Measurements from ENCODE around the gene MAPK9.
A peak's percentile ranks its signal among the peaks of the same experiment; 100 is the strongest.

MAPK9 gene

DNA sequence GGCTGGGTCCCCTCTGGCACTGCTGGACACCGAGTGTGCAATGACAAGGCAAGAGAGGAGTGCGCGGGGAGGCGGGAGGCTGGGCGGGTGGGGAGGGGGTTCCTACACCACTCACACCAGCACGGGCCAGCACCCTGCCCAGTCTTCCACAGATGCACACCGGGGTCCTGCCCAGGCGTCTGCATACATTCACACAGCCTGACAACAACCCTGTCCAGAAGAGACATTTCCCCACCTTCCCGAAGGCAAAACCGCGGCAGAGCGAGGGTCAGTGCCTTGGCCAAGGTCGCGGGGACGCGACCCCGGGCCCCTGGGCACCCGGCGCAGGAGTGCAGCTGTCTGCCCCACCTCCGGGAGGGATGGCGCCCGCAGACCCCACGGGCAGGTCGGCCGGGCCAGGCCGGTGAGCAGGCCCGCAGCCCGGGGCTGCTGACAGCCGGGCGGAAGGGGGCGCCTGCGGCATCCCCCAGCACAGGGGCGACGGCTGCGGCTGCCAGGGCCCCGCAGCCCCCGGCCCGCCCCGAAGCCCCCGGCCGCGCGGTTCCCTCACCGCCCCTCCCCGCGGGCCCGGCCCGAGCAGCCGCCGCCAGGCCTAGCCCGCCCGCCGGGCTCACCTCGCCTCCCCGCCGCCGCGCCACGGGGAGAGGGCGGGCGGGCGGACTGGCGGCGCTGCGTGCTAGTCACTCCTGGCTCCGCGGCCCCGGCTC, 496 bp downstream of the MAPK9 start:
- peak; percentile 56 for DNase-seq

DNA sequence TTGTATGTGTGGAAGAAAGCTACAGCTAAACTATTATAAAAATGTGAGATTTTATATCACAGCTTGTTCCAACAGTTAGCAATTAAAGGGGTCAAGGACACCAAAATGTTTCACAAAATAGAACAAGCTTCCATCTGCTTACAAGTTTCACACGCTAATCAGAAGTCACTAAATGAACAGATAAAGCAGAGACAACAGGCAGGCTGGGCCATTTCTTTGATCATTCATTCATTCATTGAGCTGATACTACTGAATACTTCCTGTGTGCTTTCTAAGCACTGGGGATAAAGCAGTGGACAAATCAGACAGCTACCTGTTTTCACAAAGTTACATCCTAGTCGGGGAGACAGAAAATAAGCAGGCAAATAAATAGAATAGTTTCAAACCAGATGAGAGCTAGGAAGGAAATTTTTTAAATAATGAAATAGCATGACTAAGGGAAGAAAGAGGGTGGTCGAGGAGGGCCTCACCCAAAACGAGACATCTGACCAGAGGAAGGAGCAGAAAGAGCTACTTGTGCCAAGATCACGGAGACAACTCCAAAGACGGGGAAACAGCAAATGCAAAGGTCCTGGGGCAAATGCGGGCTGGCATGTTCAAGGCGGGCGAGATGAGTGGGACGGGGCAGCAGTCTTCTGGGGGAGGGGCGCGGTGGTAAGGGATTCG, 1.2 kb downstream of the MAPK9 start:
- DNase-seq = no peak

GRCh38 chr5:180289966-180290365, 1.9 kb downstream of the MAPK9 start:
- DNase-seq = no peak

DNA sequence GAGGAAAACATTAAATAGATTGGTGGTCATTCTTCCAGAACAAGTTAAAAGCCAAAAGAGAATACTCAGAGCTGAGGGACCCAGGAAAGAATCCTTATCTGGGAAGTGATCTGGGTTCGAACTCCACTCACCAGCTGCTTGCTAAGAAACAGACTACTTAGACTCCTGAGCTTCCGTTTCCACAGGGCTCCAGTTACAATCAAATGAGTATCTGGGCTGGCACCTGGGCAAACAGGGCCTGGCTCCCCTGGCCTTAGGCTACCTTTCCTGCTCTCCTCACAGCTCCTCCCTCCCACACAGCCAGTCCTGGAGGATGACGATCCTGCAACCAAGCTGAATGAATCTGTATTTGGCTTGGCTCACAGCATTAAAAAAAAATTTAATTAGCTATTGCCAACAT, 2.5 kb downstream of the MAPK9 start:
- DNase-seq = no peak

- no peak for DNase-seq
Measured at GRCh38 chr5:180287868-180288267, 4.0 kb downstream of the MAPK9 start.

DNA sequence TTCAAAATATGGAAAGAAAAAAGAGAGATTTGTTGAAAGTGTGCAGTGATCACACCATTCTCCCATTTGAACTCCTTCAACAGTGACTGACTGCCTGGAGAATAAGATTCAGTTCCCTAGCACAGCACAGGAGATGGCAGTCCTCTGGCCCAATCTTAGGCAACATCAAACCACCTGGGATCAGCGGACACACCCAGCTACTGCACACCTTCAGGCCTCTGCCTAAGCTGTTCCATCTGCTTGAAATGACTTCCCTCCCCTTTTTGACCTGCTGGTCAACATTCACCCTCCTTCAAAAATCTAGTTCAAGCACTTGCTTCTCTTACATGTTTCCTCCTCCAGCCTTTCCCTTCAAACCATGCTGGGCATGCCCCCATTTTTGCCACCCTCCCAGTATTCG, 4.5 kb downstream of the MAPK9 start:
- no peak for DNase-seq

DNA sequence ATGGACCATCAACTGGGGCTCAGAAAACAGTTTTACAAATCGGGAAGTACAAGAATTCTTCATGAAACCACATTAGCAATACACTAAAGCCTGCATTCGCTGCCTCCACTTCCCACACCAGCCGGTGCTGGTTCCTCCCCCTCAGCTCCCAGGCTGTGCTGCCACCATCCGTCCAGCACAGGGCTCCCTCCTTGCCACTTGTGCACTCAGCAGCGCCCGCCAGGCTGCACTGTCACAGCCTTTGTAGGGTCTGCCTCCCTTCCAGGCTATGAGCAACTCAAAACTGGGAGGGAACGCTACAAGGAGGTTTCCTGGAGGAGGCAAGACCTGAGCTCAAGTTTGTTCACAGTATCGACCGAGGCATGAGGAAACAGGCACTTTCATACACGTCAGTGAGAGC, 7.7 kb downstream of the MAPK9 start:
- no peak for DNase-seq

DNA sequence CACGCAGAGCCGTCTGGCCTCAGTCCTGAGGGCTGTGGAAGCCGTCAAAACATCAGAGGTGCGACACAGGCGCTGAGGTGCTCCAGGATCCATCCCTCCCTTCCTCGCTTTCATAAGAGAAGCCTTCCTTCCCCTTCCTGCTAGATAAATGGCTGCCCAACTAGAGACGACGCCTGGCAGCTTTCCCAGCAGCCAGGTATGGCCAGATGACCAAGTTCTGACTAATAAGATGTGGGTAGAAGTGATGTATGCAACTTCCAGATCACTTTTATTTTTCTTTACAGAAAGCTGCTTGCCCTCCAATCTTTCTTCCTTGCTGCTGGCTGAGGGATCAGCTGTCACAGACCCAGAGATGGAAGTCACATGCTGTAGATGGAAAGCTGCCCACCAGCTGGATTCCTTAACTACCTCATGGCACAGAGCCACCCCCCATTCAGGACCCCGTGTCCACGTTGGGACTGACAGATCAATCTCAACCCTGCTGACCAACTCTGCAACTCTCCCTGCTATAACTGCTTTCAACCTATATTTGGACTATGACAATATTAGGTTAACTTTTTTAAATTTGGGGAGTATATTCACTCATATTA, 8.8 kb downstream of the MAPK9 start:
- DNase-seq = no peak

- no peak for DNase-seq
Measured at GRCh38 chr5:180282281-180282680, 9.6 kb downstream of the MAPK9 start.

DNA sequence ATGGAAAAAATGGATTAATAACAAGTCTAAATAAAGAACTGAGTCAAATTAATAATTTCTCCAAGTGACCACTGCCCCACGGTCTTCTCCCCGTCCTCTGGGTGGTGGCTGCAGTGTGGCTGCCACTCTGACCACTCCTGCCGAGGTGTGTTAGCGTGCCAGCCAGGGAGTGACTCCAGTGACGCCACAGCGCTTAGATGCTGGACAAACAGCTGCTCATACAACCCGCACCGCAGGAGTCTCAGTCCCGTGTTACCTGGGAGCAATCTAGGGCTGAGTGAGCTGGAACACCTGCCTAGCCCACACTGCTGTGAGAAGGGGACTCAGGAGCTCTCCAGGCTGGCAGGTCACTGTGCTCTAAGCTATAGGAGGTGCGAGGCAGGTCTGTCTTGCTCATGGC, 10.2 kb downstream of the MAPK9 start:
- DNase-seq = no peak

- no peak for DNase-seq
Measured at GRCh38 chr5:180274695-180275094, 17.2 kb downstream of the MAPK9 start.

DNA sequence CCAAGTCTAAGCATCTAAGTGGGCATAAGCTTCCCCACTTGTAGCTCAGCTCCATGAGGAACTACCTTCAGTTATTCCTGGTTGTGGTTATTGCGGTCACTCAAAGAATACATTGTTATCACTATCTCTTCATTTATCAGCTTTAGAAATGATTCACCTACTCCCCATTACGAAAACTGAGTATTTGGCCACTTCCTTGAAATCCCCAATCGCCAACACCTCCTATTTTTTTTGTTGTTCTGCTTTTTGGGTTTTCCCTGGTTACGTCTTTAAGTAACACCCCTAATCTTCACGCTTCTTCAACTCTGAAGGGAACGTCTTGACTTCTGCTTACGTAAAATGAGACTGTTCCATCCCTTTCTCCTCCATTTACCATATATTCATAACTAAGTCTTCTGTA, 20.7 kb downstream of the MAPK9 start:
- no peak for DNase-seq

DNA sequence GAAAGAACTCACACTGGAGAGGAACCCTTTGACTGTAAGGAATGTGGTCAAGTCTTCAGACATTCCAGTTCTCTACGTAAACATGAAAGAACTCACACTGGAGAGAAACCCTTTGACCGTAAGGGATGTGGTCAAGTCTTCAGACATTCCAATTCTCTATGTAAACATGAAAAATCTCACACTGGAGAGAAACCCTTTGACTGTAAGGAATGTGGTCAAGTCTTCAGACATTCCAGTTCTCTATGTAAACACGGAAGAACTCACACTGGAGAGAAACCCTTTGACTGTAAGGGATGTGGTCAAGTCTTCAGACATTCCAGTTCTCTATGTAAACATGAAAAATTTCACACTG, 32.6 kb downstream of the MAPK9 start:
- no peak for DNase-seq

DNA sequence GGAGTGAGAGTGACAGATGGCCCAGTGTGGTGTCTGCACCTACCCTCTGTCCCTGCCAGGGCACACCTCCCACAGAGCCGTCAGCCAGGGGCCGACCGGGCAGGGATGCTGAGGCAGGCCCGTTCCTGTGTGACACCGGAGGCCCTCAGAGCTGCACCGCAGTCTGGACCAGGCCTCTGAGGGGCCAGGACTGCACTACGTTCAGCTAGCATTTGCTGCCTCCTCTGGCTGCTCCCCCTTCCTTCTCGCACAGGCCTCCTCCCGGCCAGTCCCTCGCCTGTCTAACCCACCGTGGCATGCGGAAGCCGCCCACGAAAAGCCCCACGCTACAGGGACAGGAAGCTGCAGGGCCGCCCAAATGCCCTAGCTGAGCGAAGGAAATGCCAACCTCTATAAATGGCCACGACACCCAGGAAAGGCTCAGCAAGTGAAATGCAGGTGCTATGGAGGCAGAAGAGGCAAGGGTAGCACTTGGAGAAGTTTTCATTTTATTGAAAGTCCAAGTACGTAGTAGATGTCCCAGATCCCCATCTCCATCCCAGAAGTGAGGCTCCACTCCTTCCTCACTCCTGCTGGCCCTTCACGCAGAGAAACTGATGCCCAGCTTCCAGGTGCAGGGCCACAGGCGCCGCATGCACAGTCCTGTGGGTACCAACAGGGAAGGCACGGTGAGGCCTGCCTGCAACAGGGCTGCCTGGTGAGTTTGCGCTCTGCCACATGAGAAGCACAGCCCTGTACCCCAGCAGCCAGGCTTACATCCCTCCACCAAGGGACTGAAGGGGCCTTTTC, 38.7 kb downstream of the MAPK9 start:
- DNase-seq = peak; percentile 7

DNA sequence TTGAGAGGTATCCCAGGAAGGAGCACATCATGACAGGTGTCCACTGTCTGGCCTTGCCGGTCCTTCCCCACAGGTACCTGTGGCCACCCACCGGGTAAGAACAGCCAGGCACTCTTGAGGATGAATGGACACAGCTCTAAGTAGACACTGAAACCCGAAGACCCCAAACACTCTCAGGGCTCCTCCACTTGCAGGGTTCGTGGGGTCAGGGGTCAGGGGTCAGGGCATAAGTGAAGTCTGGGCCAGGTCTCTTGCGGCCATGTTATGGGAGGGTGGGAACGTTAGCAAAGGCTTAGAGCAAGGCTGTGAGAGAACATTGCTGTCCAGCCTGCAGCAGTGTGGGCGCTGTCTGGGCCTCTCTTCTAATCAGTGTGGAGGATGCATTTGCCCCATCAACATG, 40.0 kb downstream of the MAPK9 start:
- no peak for DNase-seq

DNA sequence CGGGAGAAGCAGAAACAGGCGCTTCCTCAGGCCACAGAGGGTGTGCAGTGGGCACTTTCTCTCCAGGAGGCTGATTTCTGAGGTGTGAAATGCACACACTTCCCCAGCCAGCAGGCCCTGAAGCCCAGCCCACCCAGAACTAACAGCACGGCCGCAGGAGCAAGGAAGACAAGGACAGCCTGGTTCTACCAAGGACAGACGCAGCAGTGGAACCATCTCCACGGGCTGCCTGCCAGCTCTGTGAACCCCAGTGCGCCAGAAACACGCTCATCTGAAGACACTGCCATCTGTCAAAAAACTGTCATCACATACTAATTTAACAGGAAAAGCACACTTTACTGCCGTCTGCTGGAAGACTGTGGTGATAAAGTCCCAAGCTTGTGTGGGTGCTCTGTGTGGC, 40.7 kb downstream of the MAPK9 start:
- no peak for DNase-seq

DNA sequence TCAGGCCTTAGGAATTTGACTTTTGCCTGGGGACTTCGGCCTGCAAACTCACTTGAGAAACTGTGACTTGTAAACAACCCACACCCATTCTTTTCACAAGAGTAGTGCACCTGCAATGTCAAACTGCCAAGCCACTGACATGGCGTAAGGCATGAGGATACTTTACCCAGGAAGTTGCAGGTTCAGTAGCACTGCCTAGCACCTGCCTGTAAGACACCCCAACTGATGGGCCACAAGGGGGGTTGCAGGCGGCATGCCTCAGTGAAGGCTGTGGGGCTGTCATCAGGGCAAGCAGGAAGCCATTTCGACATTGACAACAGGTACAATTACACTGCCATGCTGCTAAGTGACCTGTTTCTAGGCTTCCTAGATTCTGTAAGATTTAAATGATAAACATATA, 41.6 kb downstream of the MAPK9 start:
- no peak for DNase-seq

DNA sequence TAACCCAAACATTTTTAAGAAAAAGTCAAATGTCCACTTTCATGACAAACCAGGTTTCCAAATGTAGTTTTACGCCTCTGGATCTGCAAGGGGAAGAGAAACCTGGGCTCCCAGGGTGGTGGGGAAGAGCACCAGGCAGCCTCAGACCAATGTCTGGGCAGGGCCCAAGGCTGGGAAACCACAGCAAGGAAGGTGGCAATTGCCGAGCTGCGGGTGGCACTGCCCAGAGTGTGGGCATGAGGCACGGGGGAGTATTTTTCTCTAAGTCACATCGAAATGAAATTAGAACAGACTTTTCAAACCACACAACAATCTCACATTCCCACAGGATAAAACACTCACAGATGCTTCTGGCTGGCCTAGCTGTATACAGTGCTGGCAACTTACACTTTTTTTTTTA, 50.3 kb downstream of the MAPK9 start:
- no peak for DNase-seq

DNA sequence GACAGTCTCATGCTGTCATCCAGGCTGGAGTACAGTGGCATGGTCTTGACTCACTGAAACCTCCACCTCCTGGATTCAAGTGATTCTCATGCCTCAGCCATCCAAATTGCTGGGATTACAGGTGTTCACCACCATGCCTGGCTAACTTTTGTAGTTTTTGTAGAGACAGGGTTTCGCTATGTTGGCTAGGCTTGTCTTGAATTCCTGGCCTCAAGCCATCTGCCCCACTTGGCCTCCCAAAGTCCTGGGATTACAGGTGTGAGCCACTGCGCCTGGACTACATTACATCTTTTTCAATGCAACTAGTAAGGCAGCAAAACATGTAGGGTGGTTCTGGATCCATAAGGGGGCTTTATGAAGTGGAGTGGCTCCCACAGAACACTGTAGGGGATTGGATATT, 53.3 kb downstream of the MAPK9 start:
- no peak for DNase-seq

DNA sequence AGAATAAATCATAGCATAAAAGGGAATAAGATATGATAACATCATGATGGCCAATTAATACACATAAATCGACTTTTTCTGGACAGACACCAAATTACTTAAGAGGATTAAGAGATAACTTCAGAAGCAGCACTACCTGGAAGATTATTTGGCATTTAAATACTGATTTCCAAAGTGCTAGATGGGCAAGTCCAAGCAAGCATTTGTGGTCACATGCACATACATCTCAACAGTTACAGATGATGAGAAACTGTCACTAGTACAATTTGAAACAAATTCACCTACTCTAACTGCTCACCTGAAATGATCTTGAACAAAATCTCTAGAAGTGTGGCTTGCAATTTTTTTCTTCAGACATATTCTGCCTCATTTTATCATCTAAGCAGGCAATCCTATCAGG, 56.0 kb downstream of the MAPK9 start:
- DNase-seq = no peak

DNA sequence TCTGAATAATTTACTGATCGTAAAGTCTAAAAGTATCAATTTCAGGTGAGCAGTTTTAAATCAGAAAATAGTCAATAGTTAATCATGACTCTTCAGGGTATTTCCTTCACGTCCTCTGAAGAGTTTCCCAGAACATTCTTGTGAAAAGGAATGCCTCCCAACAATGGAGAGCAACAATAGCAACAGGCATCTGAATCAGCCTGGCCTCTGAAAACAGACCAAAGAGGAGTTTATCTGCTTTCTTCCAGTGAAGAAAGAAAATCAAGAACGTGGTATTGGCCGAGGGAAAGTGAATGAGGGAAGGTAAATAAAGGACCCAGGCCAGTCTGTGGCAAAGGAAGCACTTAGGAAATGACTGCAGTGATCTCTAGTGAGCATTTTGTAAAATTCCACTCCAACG, 56.8 kb downstream of the MAPK9 start:
- DNase-seq = no peak

DNA sequence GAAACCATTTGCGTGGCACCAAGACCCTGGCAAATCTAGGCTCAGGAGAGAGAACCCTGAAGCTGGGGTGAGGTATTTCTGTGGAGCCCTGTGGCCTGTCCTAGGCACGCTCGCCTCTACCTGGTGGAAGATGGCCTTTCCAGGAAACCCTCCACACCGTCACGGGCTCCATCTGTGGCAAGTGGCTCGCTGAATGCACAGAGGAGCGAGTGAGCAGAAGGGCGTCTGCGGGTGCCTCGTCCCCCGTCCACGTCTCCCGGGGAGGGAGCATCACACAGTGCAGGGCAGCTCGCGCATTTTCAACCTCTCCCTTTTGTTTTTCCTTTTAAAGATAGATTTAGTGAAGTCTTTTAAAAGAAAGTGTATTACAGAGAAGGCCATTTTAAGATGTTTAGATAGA, 57.6 kb downstream of the MAPK9 start:
- no peak for DNase-seq

DNA sequence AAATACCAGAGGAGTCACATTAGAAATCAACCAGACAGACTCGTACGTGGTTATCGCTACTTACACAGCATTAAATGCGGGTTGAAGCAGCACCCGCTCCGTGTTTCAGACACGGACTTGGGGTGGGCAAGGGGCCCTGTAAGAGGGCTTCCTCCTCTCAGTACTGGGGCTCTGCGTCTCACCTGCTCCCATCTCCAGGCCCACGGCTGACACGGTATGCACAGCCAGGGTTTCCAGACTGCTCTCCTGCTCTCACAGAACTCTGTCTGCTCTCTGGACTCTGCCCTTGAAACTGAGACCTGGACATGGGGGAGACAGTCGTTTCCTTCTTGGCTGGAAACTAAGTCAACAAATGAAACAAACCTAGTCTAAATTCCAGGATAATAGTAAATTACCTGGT, 58.2 kb downstream of the MAPK9 start:
- no peak for DNase-seq

DNA sequence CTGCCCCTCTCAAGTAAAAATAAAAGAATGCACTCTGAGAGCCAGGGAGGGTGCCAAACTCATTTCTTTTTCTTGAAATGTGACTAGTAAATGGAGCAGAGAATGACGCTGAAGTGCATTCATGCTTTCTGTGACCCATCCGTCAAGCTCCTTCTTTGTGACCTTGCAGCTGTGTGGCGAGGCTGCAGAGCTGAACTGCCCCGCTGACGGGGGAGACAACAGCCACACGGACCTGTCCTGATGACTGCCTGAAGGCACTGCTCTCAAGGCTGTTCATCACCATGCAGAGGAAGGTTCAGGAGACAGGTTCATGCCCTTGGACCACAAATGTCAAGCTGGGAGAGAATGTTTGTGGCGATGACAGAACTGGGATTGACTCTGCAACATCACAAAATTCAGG, 61.9 kb downstream of the MAPK9 start:
- no peak for DNase-seq
